HEK293T (cell line): ENCODE data around the gene TIFAB.

ENCODE experiments used
- CTCF ChIA-PET: fragments of 350-600 bp; formaldehyde crosslinking; extraction: SDS; loops from one replicate; lab custom pipeline; 2021; ENCODE audit warnings: antibody characterized with exemption, inconsistent platforms; lab: Yijun Ruan, JAX
- POLR2A ChIA-PET: fragments of 350-600 bp; formaldehyde crosslinking; extraction: SDS; loops from one replicate; lab custom pipeline; 2020; ENCODE audit warnings: antibody characterized with exemption, inconsistent platforms; lab: Yijun Ruan, JAX
- DNase-seq: peaks from one replicate; pipeline ENCODE4 v3.0.0; 2012; ENCODE audit warnings: mixed read lengths; ENCODE audit errors: extremely low spot score
- ARNT ChIP-seq: fragments of 450-650 bp; IDR thresholded peaks from 2 replicates; pipeline ENCODE4 v1.6.1; 2017; ENCODE audit warnings: mild to moderate bottlenecking
- BHLHE40 ChIP-seq: fragments of 450-650 bp; IDR thresholded peaks from 2 replicates; pipeline ENCODE4 v1.6.1; 2016; ENCODE audit warnings: mild to moderate bottlenecking, moderate library complexity, borderline replicate concordance
- CTBP1 ChIP-seq: fragments of 450-650 bp; IDR thresholded peaks from 2 replicates; pipeline ENCODE4 v1.6.1; 2016; ENCODE audit warnings: borderline replicate concordance
- ELF4 ChIP-seq: fragments of 450-650 bp; IDR thresholded peaks from 2 replicates; pipeline ENCODE4 v1.6.1; 2017; ENCODE audit warnings: antibody characterized with exemption
- FOXA1 ChIP-seq: fragments of 450-650 bp; IDR thresholded peaks from 2 replicates; pipeline ENCODE4 v1.6.1; 2016; ENCODE audit warnings: mild to moderate bottlenecking
- FOXK2 ChIP-seq: fragments of 450-650 bp; IDR thresholded peaks from 2 replicates; pipeline ENCODE4 v1.6.1; 2016; ENCODE audit warnings: mild to moderate bottlenecking
- FOXM1 ChIP-seq: fragments of 450-650 bp; IDR thresholded peaks from 2 replicates; pipeline ENCODE4 v1.6.1; 2017; ENCODE audit warnings: mild to moderate bottlenecking, borderline replicate concordance
- HDGF ChIP-seq: fragments of 450-650 bp; IDR thresholded peaks from 2 replicates; pipeline ENCODE4 v1.6.1; 2017; ENCODE audit warnings: antibody characterized with exemption, borderline replicate concordance
- L3MBTL2 ChIP-seq: fragments of 450-650 bp; conservative IDR thresholded peaks from 2 replicates; pipeline ENCODE4 v1.6.1; 2016; ENCODE audit warnings: mild to moderate bottlenecking
- LEF1 ChIP-seq: fragments of 450-650 bp; IDR thresholded peaks from 2 replicates; pipeline ENCODE4 v1.6.1; 2017; ENCODE audit warnings: mild to moderate bottlenecking, borderline replicate concordance
- NFRKB ChIP-seq: fragments of 450-650 bp; IDR thresholded peaks from 2 replicates; pipeline ENCODE4 v1.6.1; 2016; ENCODE audit warnings: mild to moderate bottlenecking, moderate library complexity
- PKNOX1 ChIP-seq: fragments of 450-650 bp; IDR thresholded peaks from 2 replicates; pipeline ENCODE4 v1.6.1; 2016
- SP1 ChIP-seq: fragments of 450-650 bp; IDR thresholded peaks from 2 replicates; pipeline ENCODE4 v1.6.1; 2017
- SUZ12 ChIP-seq: fragments of 450-650 bp; IDR thresholded peaks from 2 replicates; pipeline ENCODE4 v1.6.1; 2016; ENCODE audit warnings: mild to moderate bottlenecking
- TARDBP ChIP-seq: fragments of 450-650 bp; IDR thresholded peaks from 2 replicates; pipeline ENCODE4 v1.6.1; 2016
- ZNF384 ChIP-seq: fragments of 450-650 bp; IDR thresholded peaks from 2 replicates; pipeline ENCODE4 v1.6.1; 2016

TIFAB gene

GRCh38 chr5:135449644-135450043 lies 2.5 kb downstream of the TIFAB start:
- DNase-seq, result no peak
- TF ChIP-seq L3MBTL2, result no peak
- no peak for TF ChIP-seq LEF1
- TF ChIP-seq FOXA1, result no peak
- no peak for TF ChIP-seq PKNOX1
- no peak for TF ChIP-seq ARNT
- no peak for TF ChIP-seq ZNF384
- no peak for TF ChIP-seq SUZ12
- TF ChIP-seq HDGF, result no peak
- TF ChIP-seq SP1, result no peak
- no peak for TF ChIP-seq CTBP1
- TF ChIP-seq FOXM1, result no peak
- no peak for TF ChIP-seq TARDBP
- no peak for TF ChIP-seq BHLHE40
- TF ChIP-seq FOXK2, result no peak
- CTCF ChIA-PET, result interaction anchor here (1.9 kb wide), 1 partner anchor 8 kb away, joined by 12 read pairs; no protein-coding TSS in a partner anchor
- POLR2A ChIA-PET, result no interaction called here

- no peak for DNase-seq
- no peak for TF ChIP-seq LEF1
- no peak for TF ChIP-seq FOXK2
- TF ChIP-seq L3MBTL2, result no peak
- TF ChIP-seq CTBP1, result no peak
- TF ChIP-seq ELF4, result no peak
- no peak for TF ChIP-seq TARDBP
- TF ChIP-seq HDGF, result no peak
- no peak for TF ChIP-seq FOXA1
- no peak for TF ChIP-seq PKNOX1
- no peak for TF ChIP-seq ARNT
- TF ChIP-seq FOXM1, result no peak
- no peak for TF ChIP-seq SP1
- no peak for TF ChIP-seq ZNF384
- TF ChIP-seq NFRKB, result no peak
- CTCF ChIA-PET, result interaction anchor here (1.3 to 1.9 kb wide), 4 partner anchors 9 to 23 kb away, joined by 4 to 12 read pairs (median 5); no protein-coding TSS in a partner anchor
- POLR2A ChIA-PET, result interaction anchor here (1.0 kb wide), 1 partner anchor 9 kb away, joined by 3 read pairs; no protein-coding TSS in a partner anchor
Observed at GRCh38 chr5:135448791-135449507, 3.2 kb downstream of the TIFAB start.

GRCh38 chr5:135448071-135448739 lies 3.9 kb downstream of the TIFAB start:
- ChIA-PET POLR2A (interaction anchor here (1.0 kb wide), 1 partner anchor 10 kb away, joined by 3 read pairs; no protein-coding TSS in a partner anchor), CTCF (interaction anchor here (1.0 to 1.9 kb wide), 5 partner anchors 9 to 22 kb away, joined by 3 to 12 read pairs (median 4); no protein-coding TSS in a partner anchor)
- TF ChIP-seq FOXM1, result no peak
- no peak for TF ChIP-seq ZNF384
- TF ChIP-seq NFRKB, result no peak
- TF ChIP-seq SP1, result no peak
- TF ChIP-seq CTBP1, result no peak
- no peak for TF ChIP-seq TARDBP
- no peak for TF ChIP-seq BHLHE40
- TF ChIP-seq HDGF, result no peak
- TF ChIP-seq FOXA1, result no peak
- no peak for TF ChIP-seq ELF4
- TF ChIP-seq PKNOX1, result no peak
- no peak for TF ChIP-seq SUZ12
- no peak for TF ChIP-seq FOXK2
- DNase-seq, result no peak

- TF ChIP-seq LEF1 (no peak), SUZ12 (no peak), FOXK2 (no peak), ELF4 (no peak), HDGF (no peak)
- no peak for DNase-seq
- POLR2A ChIA-PET, result no interaction called here
- CTCF ChIA-PET, result interaction anchor here (1.0 to 1.7 kb wide), 4 partner anchors 8 to 21 kb away, joined by 3 to 6 read pairs (median 4); no protein-coding TSS in a partner anchor
Observed at GRCh38 chr5:135447298-135447929, 4.7 kb downstream of the TIFAB start, which contains the start of gene DCANP1. Gene DCANP1 (minus strand): TSS chr5:135447348. CDS start chr5:135447108, 240 bp downstream.

- ChIA-PET CTCF (interaction anchor here (0.6 to 1.4 kb wide), 4 partner anchors 11 to 1653 kb away, joined by 3 to 7 read pairs (median 4); no protein-coding TSS in a partner anchor), POLR2A (interaction anchor here (1.1 kb wide), 1 partner anchor 11 kb away, joined by 5 read pairs; no protein-coding TSS in a partner anchor)
- TF ChIP-seq PKNOX1, result no peak
- DNase-seq, result no peak
Observed at GRCh38 chr5:135446615-135447014, 5.5 kb downstream of the TIFAB start.
